MM.1S (cell line): ENCODE results near the gene COA8.

Experiments used
- EZH2 ChIP-seq: fragments of 300-600 bp; sonication (generic); optimal IDR thresholded peaks from 2 replicates; pipeline ENCODE3; 2017; ENCODE audit warnings: low read depth, mild to moderate bottlenecking, antibody characterized with exemption, low read length, mixed read lengths
- EZH2phosphoT487 ChIP-seq: fragments of 300-600 bp; sonication (generic); IDR thresholded peaks from 2 replicates; pipeline ENCODE4 v1.6.1; 2018; ENCODE audit warnings: antibody characterized with exemption, low read length
- TF ChIP-seq, protein P1 (sequence below): fragments of 300-600 bp; sonication (generic); IDR thresholded peaks from 2 replicates; pipeline ENCODE4 v1.5.1; 2016; ENCODE audit warnings: antibody characterized with exemption, low read length, mixed read lengths

GRCh38 chr14:103550451-103551337, 12.1 kb upstream of the COA8 start:
- TF ChIP-seq, protein P1, sequence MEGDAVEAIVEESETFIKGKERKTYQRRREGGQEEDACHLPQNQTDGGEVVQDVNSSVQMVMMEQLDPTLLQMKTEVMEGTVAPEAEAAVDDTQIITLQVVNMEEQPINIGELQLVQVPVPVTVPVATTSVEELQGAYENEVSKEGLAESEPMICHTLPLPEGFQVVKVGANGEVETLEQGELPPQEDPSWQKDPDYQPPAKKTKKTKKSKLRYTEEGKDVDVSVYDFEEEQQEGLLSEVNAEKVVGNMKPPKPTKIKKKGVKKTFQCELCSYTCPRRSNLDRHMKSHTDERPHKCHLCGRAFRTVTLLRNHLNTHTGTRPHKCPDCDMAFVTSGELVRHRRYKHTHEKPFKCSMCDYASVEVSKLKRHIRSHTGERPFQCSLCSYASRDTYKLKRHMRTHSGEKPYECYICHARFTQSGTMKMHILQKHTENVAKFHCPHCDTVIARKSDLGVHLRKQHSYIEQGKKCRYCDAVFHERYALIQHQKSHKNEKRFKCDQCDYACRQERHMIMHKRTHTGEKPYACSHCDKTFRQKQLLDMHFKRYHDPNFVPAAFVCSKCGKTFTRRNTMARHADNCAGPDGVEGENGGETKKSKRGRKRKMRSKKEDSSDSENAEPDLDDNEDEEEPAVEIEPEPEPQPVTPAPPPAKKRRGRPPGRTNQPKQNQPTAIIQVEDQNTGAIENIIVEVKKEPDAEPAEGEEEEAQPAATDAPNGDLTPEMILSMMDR = no peak
- TF ChIP-seq EZH2 = no peak
- no peak for TF ChIP-seq EZH2phosphoT487
